Measurements from ENCODE around the gene PLCB3. TPM values are rescaled to one million over a fixed set of nuclear protein-coding genes. Genes with fewer than 3 reads are reported as not detected.

PLCB3 gene
- polyA plus RNA-seq, 1 donor from 2014 or later, result 2.1 TPM

DNA sequence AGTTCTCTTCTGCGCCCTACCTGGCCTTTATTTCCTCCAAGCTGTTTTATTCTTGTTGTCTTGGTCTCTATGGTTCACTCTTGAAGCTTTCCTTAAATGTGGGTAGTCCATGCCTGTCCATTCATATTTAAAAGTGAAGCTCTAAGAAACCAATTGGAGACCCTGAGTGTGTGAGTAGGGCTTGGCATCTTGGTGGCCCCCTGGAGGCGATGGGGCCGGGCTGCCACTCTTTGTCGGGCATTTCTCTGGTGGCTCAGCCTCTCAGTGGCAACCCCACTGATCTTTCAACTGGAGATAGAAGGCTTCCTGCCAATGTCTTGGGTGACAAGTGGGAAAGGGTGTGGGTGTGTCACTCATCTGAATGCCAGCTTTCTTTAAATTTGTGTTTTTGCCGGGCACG lies 34.5 kb upstream of the PLCB3 start:
- no peak overlapping the region for H3K27ac ChIP-seq (ENCODE audit: low read length)
- H3K9me2 ChIP-seq (ENCODE audit: insufficient read depth, low read length), result no peaks in the 10 kb centered on the region
- no peaks in the 10 kb centered on the region for H3K9me3 ChIP-seq (ENCODE audit: low read length)
- no peak overlapping the region for H3K4me2 ChIP-seq (ENCODE audit: low read length)
- TF ChIP-seq TAF1 (IDR thresholded peaks at IDR 0.05; ENCODE audit: low read depth) (no peak), EZH2 (IDR thresholded peaks at IDR 0.05; ENCODE audit: borderline replicate concordance, insufficient read depth, low read length, poor library complexity, severe bottlenecking) (no peak), SMC3 (conservative IDR thresholded peaks at IDR 0.05; ENCODE audit: poor library complexity) (no peak), MXI1 (conservative IDR thresholded peaks at IDR 0.05; ENCODE audit: poor library complexity, severe bottlenecking) (no peak), EP300 (conservative IDR thresholded peaks at IDR 0.05; ENCODE audit: poor library complexity, severe bottlenecking) (no peak), RAD21 (conservative IDR thresholded peaks at IDR 0.05) (no peak), POLR2AphosphoS5 (IDR thresholded peaks at IDR 0.05) (no peak)
- TF ChIP-seq, protein P1, sequence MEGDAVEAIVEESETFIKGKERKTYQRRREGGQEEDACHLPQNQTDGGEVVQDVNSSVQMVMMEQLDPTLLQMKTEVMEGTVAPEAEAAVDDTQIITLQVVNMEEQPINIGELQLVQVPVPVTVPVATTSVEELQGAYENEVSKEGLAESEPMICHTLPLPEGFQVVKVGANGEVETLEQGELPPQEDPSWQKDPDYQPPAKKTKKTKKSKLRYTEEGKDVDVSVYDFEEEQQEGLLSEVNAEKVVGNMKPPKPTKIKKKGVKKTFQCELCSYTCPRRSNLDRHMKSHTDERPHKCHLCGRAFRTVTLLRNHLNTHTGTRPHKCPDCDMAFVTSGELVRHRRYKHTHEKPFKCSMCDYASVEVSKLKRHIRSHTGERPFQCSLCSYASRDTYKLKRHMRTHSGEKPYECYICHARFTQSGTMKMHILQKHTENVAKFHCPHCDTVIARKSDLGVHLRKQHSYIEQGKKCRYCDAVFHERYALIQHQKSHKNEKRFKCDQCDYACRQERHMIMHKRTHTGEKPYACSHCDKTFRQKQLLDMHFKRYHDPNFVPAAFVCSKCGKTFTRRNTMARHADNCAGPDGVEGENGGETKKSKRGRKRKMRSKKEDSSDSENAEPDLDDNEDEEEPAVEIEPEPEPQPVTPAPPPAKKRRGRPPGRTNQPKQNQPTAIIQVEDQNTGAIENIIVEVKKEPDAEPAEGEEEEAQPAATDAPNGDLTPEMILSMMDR (IDR thresholded peaks at IDR 0.05; ENCODE audit: poor library complexity, severe bottlenecking), result no peak
- TF ChIP-seq, protein P2, sequence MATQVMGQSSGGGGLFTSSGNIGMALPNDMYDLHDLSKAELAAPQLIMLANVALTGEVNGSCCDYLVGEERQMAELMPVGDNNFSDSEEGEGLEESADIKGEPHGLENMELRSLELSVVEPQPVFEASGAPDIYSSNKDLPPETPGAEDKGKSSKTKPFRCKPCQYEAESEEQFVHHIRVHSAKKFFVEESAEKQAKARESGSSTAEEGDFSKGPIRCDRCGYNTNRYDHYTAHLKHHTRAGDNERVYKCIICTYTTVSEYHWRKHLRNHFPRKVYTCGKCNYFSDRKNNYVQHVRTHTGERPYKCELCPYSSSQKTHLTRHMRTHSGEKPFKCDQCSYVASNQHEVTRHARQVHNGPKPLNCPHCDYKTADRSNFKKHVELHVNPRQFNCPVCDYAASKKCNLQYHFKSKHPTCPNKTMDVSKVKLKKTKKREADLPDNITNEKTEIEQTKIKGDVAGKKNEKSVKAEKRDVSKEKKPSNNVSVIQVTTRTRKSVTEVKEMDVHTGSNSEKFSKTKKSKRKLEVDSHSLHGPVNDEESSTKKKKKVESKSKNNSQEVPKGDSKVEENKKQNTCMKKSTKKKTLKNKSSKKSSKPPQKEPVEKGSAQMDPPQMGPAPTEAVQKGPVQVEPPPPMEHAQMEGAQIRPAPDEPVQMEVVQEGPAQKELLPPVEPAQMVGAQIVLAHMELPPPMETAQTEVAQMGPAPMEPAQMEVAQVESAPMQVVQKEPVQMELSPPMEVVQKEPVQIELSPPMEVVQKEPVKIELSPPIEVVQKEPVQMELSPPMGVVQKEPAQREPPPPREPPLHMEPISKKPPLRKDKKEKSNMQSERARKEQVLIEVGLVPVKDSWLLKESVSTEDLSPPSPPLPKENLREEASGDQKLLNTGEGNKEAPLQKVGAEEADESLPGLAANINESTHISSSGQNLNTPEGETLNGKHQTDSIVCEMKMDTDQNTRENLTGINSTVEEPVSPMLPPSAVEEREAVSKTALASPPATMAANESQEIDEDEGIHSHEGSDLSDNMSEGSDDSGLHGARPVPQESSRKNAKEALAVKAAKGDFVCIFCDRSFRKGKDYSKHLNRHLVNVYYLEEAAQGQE (IDR thresholded peaks at IDR 0.05; ENCODE audit: borderline replicate concordance), result no peak
- H3K4me3 ChIP-seq (ENCODE audit: low read length), result no peak overlapping the region
- no peaks in the 10 kb centered on the region for H3K27me3 ChIP-seq (ENCODE audit: insufficient read depth, low read depth, low read length)
- H3F3A ChIP-seq (ENCODE audit: insufficient read depth, low read length, poor library complexity, severe bottlenecking), result no peaks in the 10 kb centered on the region
- no peaks in the 10 kb centered on the region for H3K36me3 ChIP-seq (ENCODE audit: insufficient read depth, low read length)
- H3K79me2 ChIP-seq (replicated peaks; ENCODE audit: insufficient read depth, low read length), result no peaks in the 10 kb centered on the region
- no peak overlapping the region for H2AFZ ChIP-seq (ENCODE audit: low read depth, low read length)
- H4K20me1 ChIP-seq (ENCODE audit: insufficient read depth), result no peaks in the 10 kb centered on the region
- H3K9ac ChIP-seq (ENCODE audit: low read length), result no peak overlapping the region

DNA sequence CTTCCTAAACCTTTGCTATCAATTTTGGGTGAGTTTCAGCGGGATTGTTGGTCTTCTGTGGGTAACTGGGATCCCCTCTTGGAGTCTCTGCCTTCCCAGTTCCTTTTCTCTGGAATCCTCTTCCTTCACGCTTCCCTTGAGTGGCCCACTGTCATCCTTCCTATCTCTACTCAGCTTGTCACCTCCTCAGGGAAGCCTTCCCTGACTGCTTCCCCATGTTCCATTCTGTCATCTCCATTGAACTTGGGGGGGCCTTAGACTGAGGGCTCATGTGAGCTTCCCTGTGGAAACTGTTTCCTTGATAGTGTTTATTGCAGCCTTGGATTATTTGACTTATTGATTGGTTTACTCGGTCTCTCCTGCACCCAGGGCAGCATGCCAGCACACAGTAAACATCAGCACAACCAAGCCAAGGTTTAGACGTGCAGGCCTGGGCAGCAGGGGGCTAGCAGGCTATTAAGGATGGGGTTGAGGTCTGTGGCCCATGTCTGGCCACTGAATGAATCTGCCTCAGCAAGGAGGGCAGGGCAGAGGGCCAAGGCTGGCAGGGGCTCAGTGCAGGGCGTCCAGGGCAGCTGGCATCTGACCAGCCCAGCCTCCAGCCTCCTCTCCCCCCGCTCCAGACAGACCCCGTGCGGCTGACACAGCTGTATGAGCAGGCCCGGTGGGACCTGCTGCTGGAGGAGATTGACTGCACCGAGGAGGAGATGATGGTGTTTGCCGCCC lies 32.5 kb upstream of the PLCB3 start:
- H3K4me3 ChIP-seq (ENCODE audit: low read length), result no peak overlapping the region
- TF ChIP-seq TAF1 (IDR thresholded peaks at IDR 0.05; ENCODE audit: low read depth) (no peak), EZH2 (IDR thresholded peaks at IDR 0.05; ENCODE audit: borderline replicate concordance, insufficient read depth, low read length, poor library complexity, severe bottlenecking) (no peak), MXI1 (conservative IDR thresholded peaks at IDR 0.05; ENCODE audit: poor library complexity, severe bottlenecking) (no peak), EP300 (conservative IDR thresholded peaks at IDR 0.05; ENCODE audit: poor library complexity, severe bottlenecking) (no peak), RAD21 (conservative IDR thresholded peaks at IDR 0.05) (no peak), SMC3 (conservative IDR thresholded peaks at IDR 0.05; ENCODE audit: poor library complexity) (no peak), POLR2AphosphoS5 (IDR thresholded peaks at IDR 0.05) (no peak)
- TF ChIP-seq, protein P1 (IDR thresholded peaks at IDR 0.05; ENCODE audit: poor library complexity, severe bottlenecking), result no peak
- TF ChIP-seq, protein P2 (IDR thresholded peaks at IDR 0.05; ENCODE audit: borderline replicate concordance), result no peak

More for the DNA sequence above, 32.5 kb upstream of the PLCB3 start:
- Histone ChIP-seq H3K9me2 (ENCODE audit: insufficient read depth, low read length) (no peaks in the 10 kb centered on the region), H3K79me2 (replicated peaks; ENCODE audit: insufficient read depth, low read length) (no peaks in the 10 kb centered on the region), H4K20me1 (ENCODE audit: insufficient read depth) (no peaks in the 10 kb centered on the region), H2AFZ (ENCODE audit: low read depth, low read length) (no peak overlapping the region), H3K9me3 (ENCODE audit: low read length) (no peaks in the 10 kb centered on the region), H3K9ac (ENCODE audit: low read length) (no peak overlapping the region), H3F3A (ENCODE audit: insufficient read depth, low read length, poor library complexity, severe bottlenecking) (no peaks in the 10 kb centered on the region), H3K36me3 (ENCODE audit: insufficient read depth, low read length) (no peaks in the 10 kb centered on the region), H3K4me2 (ENCODE audit: low read length) (no peak overlapping the region), H3K27me3 (ENCODE audit: insufficient read depth, low read depth, low read length) (no peaks in the 10 kb centered on the region), H3K27ac (ENCODE audit: low read length) (no peak overlapping the region)
